PFSK-1 (cell line): Measurements from ENCODE around the gene SCUBE3.

Experiments
- FOXP2 ChIP-seq: optimal IDR thresholded peaks from 2 replicates; pipeline ENCODE3; 2011; ENCODE audit warnings: borderline replicate concordance, control low read depth, inconsistent platforms; ENCODE audit not compliant: insufficient read depth; ENCODE audit errors: extremely low read length, extremely low read depth
- POLR2AphosphoS5 ChIP-seq: IDR thresholded peaks from 2 replicates; pipeline ENCODE4 v1.6.1; 2012; ENCODE audit warnings: low read depth, mild to moderate bottlenecking, control low read depth, low read length, moderate library complexity
- REST ChIP-seq, 2 experiments: IDR thresholded peaks; 2 replicates each; pipeline versions ENCODE4 v1.6.1 to v1.8.0; 2011 to 2012; ENCODE audit warnings: low read depth in 2 of 2, low read length in 2 of 2, control low read depth in 1 of 2, inconsistent platforms in 1 of 2, mild to moderate bottlenecking in 1 of 2, moderate library complexity in 1 of 2; ENCODE audit not compliant: insufficient read depth in 1 of 2
- SIN3A ChIP-seq: IDR thresholded peaks from 2 replicates; pipeline ENCODE4 v1.6.1; 2012; ENCODE audit warnings: mild to moderate bottlenecking, low read length, moderate library complexity, borderline replicate concordance; ENCODE audit not compliant: insufficient read depth
- TAF1 ChIP-seq: IDR thresholded peaks from 2 replicates; pipeline ENCODE4 v1.6.1; 2012; ENCODE audit warnings: low read length, control low read depth, borderline replicate concordance; ENCODE audit not compliant: insufficient read depth

DNA sequence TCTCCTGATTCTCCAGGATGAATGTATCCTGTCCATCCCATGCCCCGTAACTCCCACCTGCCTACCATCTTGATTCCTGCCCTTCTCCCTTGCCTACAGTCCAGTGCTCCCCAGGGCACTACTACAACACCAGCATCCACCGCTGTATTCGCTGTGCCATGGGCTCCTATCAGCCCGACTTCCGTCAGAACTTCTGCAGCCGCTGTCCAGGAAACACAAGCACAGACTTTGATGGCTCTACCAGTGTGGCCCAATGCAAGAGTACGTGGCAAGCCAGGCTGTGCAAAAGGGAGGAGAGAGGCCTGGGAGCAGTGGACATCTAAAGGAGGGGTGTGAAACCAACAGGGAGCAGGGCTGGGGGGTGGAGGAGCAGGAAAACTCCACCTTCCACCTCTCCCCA lies 30.8 kb downstream of the SCUBE3 start:
- TF ChIP-seq POLR2AphosphoS5 (no peak), TAF1 (no peak), FOXP2 (no peak), REST (IDR thresholded peaks at IDR 0.05; ENCODE audit: insufficient read depth in 1 of 2, low read depth in 2 of 2, low read length in 2 of 2) (no peak), SIN3A (no peak)
